ENCODE data around the gene SMYD3. TPM values are rescaled to one million over a fixed set of nuclear protein-coding genes. Genes with fewer than 3 reads are reported as not detected.
A peak's percentile ranks its signal among the peaks of the same experiment; 100 is the strongest.

The SMYD3 gene
- total and polyA plus RNA-seq, 9 of the 15 experiments (the other 6 are each of a cell fraction or from before 2014, with no cell fraction given), result 128 to 440 (median 197) TPM

DNA sequence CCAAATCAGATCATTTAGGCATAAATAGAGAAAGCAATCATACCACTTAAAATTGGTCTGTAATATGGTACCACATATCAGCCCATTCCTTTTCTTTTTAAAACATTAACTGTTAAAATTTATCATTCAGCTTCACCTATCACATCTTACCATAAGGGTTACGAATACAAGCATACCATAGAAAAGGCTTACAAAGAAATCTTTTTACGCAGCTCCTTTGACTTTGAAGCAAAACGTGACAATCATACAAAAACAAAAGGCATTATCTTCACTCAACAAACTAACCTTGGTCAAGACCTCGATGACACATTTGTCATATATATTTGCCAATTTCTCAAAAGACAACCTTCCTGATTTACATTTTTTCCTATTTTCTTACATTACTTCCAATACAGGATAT, 169.0 kb downstream of the SMYD3 start (continued):
- TF ChIP-seq ZNF445 (CRISPR knock-in tag; IDR thresholded peaks at IDR 0.05; ENCODE audit: low read depth) (no peak), CCAR2 (IDR thresholded peaks at IDR 0.05; ENCODE audit: low read depth, low read length) (no peak), HDAC1 (IDR thresholded peaks at IDR 0.05) (peak in 1 of 2 experiments; percentile 25; a peak in 1 of 4 replicates), ZFPM2 (CRISPR knock-in tag; IDR thresholded peaks at IDR 0.05) (no peak), TRIM24 (IDR thresholded peaks at IDR 0.05) (no peak), SMARCA4 (IDR thresholded peaks at IDR 0.05) (no peak; the same call in 1 of the 2 replicates), ETS2 (tag; IDR thresholded peaks at IDR 0.05; ENCODE audit: borderline replicate concordance, poor library complexity, severe bottlenecking) (no peak), CAMTA2 (CRISPR knock-in tag; conservative IDR thresholded peaks at IDR 0.05) (no peak), XRCC4 (IDR thresholded peaks at IDR 0.05; ENCODE audit: extremely low read depth, insufficient read depth, insufficient read length) (no peak), PRPF4 (IDR thresholded peaks at IDR 0.05; ENCODE audit: insufficient read depth, low read depth, low read length, poor library complexity, severe bottlenecking) (no peak), EP300 (IDR thresholded peaks at IDR 0.05; ENCODE audit: low read length) (peak; percentile 10; the same call in 1 of the 2 replicates), YBX1 (IDR thresholded peaks at IDR 0.05) (no peak), TRIM28 (IDR thresholded peaks at IDR 0.05) (no peak), KLF1 (tag; IDR thresholded peaks at IDR 0.05) (no peak), MAFG (tag; conservative IDR thresholded peaks at IDR 0.05) (no peak), PHB (CRISPR knock-in tag; IDR thresholded peaks at IDR 0.05) (no peak), ZZZ3 (IDR thresholded peaks at IDR 0.05) (no peak), POLR2A (conservative IDR thresholded peaks at IDR 0.05) (no peak), ARID2 (IDR thresholded peaks at IDR 0.05) (no peak), EHMT2 (IDR thresholded peaks at IDR 0.05) (no peak)
- TF ChIP-seq, protein P1, sequence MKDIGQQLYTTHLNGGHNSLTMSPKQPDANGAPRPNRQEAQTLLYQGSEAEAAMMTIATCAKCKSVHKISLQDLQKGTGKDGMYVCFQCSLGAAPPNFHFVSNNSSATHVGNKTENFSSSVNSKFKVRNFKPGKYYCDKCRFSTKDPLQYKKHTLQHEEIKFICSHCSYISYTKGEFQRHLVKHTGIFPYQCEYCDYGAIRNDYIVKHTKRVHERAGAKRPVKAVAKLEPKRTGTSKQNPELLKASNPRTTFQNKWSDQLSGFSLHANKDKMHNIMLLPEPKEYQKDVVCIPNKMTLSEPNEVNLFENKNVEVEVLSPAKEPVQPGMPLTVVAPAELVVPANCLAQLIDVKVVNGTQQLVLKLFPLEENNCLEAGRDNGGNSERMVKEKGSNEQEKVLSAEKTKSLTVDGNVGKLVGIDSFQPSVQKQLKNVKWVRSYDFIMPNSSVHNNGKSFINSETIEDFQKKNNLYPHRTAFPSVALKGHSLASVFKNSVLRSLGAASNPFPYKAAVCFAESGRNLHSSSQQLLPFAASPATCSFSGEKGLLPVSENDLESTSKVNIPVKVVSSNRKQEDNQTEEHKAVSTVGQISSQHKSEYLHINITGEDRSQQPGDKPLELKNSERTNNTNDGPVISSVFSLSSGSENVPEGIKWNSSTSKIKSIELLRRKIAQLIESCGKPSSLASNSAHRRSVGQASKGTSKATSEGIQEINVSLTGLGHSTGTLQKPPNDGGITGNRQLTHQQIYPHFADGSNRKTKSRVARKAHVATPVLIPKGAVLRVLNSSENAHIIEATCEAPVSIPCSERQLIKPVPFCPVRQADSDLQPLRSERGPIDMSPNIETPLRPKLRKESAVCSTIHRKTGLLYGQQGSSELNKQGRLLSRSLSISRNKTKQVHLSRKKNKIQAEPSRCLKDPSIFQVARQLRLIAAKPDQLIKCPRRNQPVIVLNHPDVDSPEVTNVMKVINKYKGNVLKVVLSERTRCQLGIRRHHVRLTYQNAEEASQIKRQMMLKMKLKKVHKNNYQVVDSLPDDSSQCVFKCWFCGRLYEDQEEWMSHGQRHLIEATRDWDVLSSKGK (CRISPR knock-in tag; IDR thresholded peaks at IDR 0.05), result no peak
- TF ChIP-seq, protein P2, sequence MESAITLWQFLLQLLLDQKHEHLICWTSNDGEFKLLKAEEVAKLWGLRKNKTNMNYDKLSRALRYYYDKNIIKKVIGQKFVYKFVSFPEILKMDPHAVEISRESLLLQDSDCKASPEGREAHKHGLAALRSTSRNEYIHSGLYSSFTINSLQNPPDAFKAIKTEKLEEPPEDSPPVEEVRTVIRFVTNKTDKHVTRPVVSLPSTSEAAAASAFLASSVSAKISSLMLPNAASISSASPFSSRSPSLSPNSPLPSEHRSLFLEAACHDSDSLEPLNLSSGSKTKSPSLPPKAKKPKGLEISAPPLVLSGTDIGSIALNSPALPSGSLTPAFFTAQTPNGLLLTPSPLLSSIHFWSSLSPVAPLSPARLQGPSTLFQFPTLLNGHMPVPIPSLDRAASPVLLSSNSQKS (CRISPR knock-in tag; IDR thresholded peaks at IDR 0.05), result no peak
- TF ChIP-seq, protein P3, sequence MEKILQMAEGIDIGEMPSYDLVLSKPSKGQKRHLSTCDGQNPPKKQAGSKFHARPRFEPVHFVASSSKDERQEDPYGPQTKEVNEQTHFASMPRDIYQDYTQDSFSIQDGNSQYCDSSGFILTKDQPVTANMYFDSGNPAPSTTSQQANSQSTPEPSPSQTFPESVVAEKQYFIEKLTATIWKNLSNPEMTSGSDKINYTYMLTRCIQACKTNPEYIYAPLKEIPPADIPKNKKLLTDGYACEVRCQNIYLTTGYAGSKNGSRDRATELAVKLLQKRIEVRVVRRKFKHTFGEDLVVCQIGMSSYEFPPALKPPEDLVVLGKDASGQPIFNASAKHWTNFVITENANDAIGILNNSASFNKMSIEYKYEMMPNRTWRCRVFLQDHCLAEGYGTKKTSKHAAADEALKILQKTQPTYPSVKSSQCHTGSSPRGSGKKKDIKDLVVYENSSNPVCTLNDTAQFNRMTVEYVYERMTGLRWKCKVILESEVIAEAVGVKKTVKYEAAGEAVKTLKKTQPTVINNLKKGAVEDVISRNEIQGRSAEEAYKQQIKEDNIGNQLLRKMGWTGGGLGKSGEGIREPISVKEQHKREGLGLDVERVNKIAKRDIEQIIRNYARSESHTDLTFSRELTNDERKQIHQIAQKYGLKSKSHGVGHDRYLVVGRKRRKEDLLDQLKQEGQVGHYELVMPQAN (IDR thresholded peaks at IDR 0.05; ENCODE audit: borderline replicate concordance), result no peak
- TF ChIP-seq, protein P4, sequence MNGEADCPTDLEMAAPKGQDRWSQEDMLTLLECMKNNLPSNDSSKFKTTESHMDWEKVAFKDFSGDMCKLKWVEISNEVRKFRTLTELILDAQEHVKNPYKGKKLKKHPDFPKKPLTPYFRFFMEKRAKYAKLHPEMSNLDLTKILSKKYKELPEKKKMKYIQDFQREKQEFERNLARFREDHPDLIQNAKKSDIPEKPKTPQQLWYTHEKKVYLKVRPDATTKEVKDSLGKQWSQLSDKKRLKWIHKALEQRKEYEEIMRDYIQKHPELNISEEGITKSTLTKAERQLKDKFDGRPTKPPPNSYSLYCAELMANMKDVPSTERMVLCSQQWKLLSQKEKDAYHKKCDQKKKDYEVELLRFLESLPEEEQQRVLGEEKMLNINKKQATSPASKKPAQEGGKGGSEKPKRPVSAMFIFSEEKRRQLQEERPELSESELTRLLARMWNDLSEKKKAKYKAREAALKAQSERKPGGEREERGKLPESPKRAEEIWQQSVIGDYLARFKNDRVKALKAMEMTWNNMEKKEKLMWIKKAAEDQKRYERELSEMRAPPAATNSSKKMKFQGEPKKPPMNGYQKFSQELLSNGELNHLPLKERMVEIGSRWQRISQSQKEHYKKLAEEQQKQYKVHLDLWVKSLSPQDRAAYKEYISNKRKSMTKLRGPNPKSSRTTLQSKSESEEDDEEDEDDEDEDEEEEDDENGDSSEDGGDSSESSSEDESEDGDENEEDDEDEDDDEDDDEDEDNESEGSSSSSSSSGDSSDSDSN (IDR thresholded peaks at IDR 0.05; ENCODE audit: borderline replicate concordance in 1 of 2, low read depth in 2 of 2, low read length in 2 of 2), result no peak

Data from K562 (cell line).